Naive thymus-derived CD4-positive, alpha-beta T cell (primary cell): Measurements from ENCODE around the gene NLRP14. TPM values are rescaled to one million over a fixed set of nuclear protein-coding genes. Genes with fewer than 3 reads are reported as not detected.

Experiments used
- ATAC-seq: fragments of 150-1000 bp; cut with Tn5 transposase; 2 replicates; pipeline ENCODE4 v1.10.0; 2021; ENCODE audit warnings: mild to moderate bottlenecking, moderate library complexity
- CTCF ChIA-PET: fragments of 350-600 bp; sonication (Branson Sonifier 250); formaldehyde crosslinking; loops from one replicate; lab custom pipeline; 2021; ENCODE audit warnings: antibody characterized with exemption; lab: Charles Lee
- POLR2A ChIA-PET: fragments of 350-600 bp; sonication (Branson Sonifier 250); formaldehyde crosslinking; loops from one replicate; lab custom pipeline; 2021; ENCODE audit warnings: antibody characterized with exemption, inconsistent platforms; lab: Charles Lee
- DNase-seq, 9 donors: peaks; one replicate each; pipeline versions ENCODE4 v3.0.0 to v3.0.0-alpha.2; 2020 to 2022; ENCODE audit warnings: mixed read lengths in 1 of 9
- H3K27ac ChIP-seq: one replicate; pipeline ENCODE4 v1.7.0; 2013; ENCODE audit warnings: mild to moderate bottlenecking, low read depth, low read length, moderate library complexity
- H3K27me3 ChIP-seq, 2 donors: one replicate each; pipeline ENCODE4 v1.7.0; 2013; ENCODE audit warnings: low read length in 2 of 2, mild to moderate bottlenecking in 2 of 2, moderate library complexity in 2 of 2; ENCODE audit not compliant: control insufficient read depth in 2 of 2, insufficient read depth in 2 of 2
- H3K36me3 ChIP-seq, 3 experiments: 1 replicate in 2 of 3; 2 replicates in 1 of 3; pipeline ENCODE4 v1.7.0; 2013; ENCODE audit warnings: low read length in 3 of 3, mild to moderate bottlenecking in 3 of 3, moderate library complexity in 1 of 3; ENCODE audit not compliant: insufficient read depth in 3 of 3, control insufficient read depth in 2 of 3
- H3K4me1 ChIP-seq, 2 donors: one replicate each; pipeline ENCODE4 v1.7.0; 2013; ENCODE audit warnings: low read length in 2 of 2, mild to moderate bottlenecking in 2 of 2, moderate library complexity in 1 of 2; ENCODE audit not compliant: control insufficient read depth in 2 of 2, insufficient read depth in 2 of 2
- H3K4me3 ChIP-seq: 2 replicates; pipeline ENCODE4 v1.7.0; 2013; ENCODE audit warnings: mild to moderate bottlenecking, low read length
- H3K9me3 ChIP-seq, 3 experiments: 1 replicate in 2 of 3; 2 replicates in 1 of 3; pipeline ENCODE4 v1.7.0; 2013; ENCODE audit warnings: low read length in 3 of 3; ENCODE audit not compliant: control insufficient read depth in 2 of 3
- H3K27ac Mint-ChIP-seq, 9 donors: one replicate each; pipeline ENCODE4 v1.8.0; 2020 to 2022; ENCODE audit warnings: mixed read lengths in 9 of 9, mild to moderate bottlenecking in 8 of 9, moderate library complexity in 5 of 9, inconsistent platforms in 2 of 9
- H3K27me3 Mint-ChIP-seq, 5 donors: one replicate each; pipeline ENCODE4 v1.8.0; 2021 to 2022; ENCODE audit warnings: mixed read lengths in 5 of 5, mild to moderate bottlenecking in 1 of 5
- H3K36me3 Mint-ChIP-seq, 5 donors: one replicate each; pipeline ENCODE4 v1.8.0; 2020 to 2022; ENCODE audit warnings: mixed read lengths in 5 of 5, mild to moderate bottlenecking in 3 of 5, inconsistent platforms in 1 of 5
- H3K4me1 Mint-ChIP-seq, 7 donors: one replicate each; pipeline ENCODE4 v1.8.0; 2020 to 2022; ENCODE audit warnings: mixed read lengths in 7 of 7, mild to moderate bottlenecking in 3 of 7, inconsistent platforms in 1 of 7
- H3K4me3 Mint-ChIP-seq, 10 donors: one replicate each; pipeline ENCODE4 v1.8.0; 2020 to 2022; ENCODE audit warnings: mild to moderate bottlenecking in 10 of 10, mixed read lengths in 10 of 10, moderate library complexity in 6 of 10, inconsistent platforms in 2 of 10
- H3K9me3 Mint-ChIP-seq, 11 donors: one replicate each; pipeline ENCODE4 v1.8.0; 2020 to 2022; ENCODE audit warnings: mixed read lengths in 11 of 11, mild to moderate bottlenecking in 4 of 11, inconsistent platforms in 1 of 11, moderate library complexity in 1 of 11
- intact Hi-C, 2 donors: fragments of 100-400 bp; cut with micrococcal nuclease; formaldehyde crosslinking; loops; one replicate each; pipeline ENCODE4 v1.15.1; 2023
- polyA plus RNA-seq, 2 donors: library from polyadenylated mRNA; unstranded; fragments of 300-500 nt; fragmentation: Illumina TruSeq; gene quantifications; one replicate each; pipeline ENCODE4 v1.2.3, GENCODE V29; 2021
- total RNA-seq, 6 experiments: library from RNA in 5 of 6; stranded (reverse) in 5 of 6; gene quantifications; 1 replicate in 5 of 6; 2 replicates in 1 of 6; pipeline ENCODE4 v1.2.3 and lab custom pipeline; 2021 to 2026

The NLRP14 gene, protein sequence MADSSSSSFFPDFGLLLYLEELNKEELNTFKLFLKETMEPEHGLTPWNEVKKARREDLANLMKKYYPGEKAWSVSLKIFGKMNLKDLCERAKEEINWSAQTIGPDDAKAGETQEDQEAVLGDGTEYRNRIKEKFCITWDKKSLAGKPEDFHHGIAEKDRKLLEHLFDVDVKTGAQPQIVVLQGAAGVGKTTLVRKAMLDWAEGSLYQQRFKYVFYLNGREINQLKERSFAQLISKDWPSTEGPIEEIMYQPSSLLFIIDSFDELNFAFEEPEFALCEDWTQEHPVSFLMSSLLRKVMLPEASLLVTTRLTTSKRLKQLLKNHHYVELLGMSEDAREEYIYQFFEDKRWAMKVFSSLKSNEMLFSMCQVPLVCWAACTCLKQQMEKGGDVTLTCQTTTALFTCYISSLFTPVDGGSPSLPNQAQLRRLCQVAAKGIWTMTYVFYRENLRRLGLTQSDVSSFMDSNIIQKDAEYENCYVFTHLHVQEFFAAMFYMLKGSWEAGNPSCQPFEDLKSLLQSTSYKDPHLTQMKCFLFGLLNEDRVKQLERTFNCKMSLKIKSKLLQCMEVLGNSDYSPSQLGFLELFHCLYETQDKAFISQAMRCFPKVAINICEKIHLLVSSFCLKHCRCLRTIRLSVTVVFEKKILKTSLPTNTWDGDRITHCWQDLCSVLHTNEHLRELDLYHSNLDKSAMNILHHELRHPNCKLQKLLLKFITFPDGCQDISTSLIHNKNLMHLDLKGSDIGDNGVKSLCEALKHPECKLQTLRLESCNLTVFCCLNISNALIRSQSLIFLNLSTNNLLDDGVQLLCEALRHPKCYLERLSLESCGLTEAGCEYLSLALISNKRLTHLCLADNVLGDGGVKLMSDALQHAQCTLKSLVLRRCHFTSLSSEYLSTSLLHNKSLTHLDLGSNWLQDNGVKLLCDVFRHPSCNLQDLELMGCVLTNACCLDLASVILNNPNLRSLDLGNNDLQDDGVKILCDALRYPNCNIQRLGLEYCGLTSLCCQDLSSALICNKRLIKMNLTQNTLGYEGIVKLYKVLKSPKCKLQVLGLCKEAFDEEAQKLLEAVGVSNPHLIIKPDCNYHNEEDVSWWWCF
- total RNA-seq (under 1 TPM in 2 of 5 experiments, not detected in 3; 0.17 TPM), polyA plus RNA-seq (not detected), total RNA-seq (lab: John Stamatoyannopoulos, UW) (not detected)

DNA sequence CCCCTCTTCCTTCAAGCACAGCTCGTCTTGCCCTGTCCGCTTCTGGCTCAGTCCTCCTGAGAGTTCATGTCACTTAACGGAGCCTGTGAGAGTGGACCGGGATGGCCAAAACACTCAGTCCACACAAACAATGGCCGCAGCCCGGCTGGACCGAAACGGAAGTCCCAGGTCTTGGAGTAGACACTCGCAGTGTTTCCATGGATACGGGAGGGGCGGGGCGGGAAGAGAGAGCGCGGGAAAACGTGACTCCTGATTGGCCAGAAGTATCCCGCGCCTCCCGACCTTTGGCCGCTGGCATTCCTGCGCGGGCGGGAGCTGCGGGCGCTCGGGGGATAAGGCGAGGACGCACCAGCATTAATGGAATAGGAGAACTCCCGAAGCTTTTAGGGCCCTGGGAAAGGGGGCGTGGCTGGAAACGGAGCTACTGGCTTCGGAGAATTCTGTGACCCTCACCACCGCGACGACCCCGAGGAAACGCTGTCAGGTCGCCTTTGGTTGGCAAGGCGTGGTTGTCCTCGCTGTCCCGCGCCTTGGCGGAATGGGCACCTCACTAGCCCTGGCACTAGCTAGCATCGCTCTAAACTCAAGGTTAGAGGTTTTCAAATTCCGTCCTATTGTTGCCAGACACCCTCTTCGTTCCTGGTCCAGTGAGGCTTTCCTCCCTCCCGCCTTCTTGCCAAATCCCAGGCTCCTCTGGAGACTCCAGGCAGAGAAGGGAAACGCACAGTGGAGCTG is at the start of gene NLRP14, which contains the start of gene ZNF214:
NLRP14 (plus strand) TSS at position 297 of the 735 bp plus-strand sequence. CDS start 18,108 bp downstream, outside the sequence.
ZNF214 (minus strand) TSS at position 164 of the 735 bp plus-strand sequence. CDS start 17,511 bp downstream, outside the sequence.
- H3K36me3 ChIP-seq: no peaks in the 10 kb centered on the region
- intact Hi-C loops: no loop called here
- Mint-ChIP-seq H3K27me3 (peaks cover 37 to 45% (median 39%) of the 10 kb centered on the region in 5 donors), H3K4me3 (peak within 1 kb of the TSS in 7 of 10 donors; percentile 14 to 72 (median 60)), H3K9me3 (peaks cover 0 to 4% (median 0%) of the 10 kb centered on the region in 11 donors), H3K27ac (no peak within 1 kb of the TSS), H3K4me1 (peaks cover 0 to 13% (median 6%) of the 10 kb centered on the region in 7 donors), H3K36me3 (peaks cover 0 to 3% (median 0%) of the 10 kb centered on the region in 5 donors)
- no peak within 1 kb of the TSS for H3K4me3 ChIP-seq
- POLR2A ChIA-PET: no interaction called here
- CTCF ChIA-PET: no interaction called here
- no peaks in the 10 kb centered on the region for H3K4me1 ChIP-seq
- H3K27ac ChIP-seq: no peak within 1 kb of the TSS
- no peaks in the 10 kb centered on the region for H3K27me3 ChIP-seq
- DNase-seq (no peak), ATAC-seq (no peak)
- no peaks in the 10 kb centered on the region for H3K9me3 ChIP-seq

DNA sequence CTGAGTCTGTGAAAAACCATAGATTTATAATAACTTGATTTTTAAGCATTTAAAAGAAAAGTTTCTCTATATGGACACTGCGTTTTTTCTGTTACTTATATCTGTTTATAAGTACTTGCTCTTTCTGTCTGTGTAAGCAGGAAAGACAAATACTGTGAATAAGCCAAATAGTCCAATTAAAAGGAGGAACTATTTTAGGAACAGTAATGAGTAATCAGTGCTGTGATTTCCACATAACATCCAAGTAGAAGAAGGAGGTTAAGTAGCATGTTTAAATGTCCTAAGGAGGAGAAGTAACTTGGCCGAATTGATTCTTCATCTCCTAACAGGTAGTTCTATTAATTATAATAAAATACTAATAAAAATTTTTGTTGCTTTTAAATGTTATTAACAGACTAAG is 40.9 kb upstream of the NLRP14 start:
- H3K27ac Mint-ChIP-seq: no peak overlapping the region
- ChIA-PET POLR2A (no interaction called here), CTCF (no interaction called here)
- Histone ChIP-seq H3K9me3 (no peaks in the 10 kb centered on the region), H3K4me3 (no peak overlapping the region), H3K4me1 (no peaks in the 10 kb centered on the region), H3K36me3 (no peaks in the 10 kb centered on the region), H3K27me3 (no peaks in the 10 kb centered on the region), H3K27ac (no peak overlapping the region)
- H3K4me1 Mint-ChIP-seq: no peaks in the 10 kb centered on the region
- ATAC-seq: no peak
- DNase-seq: no peak
- H3K27me3 Mint-ChIP-seq: peaks cover 0 to 26% (median 5%) of the 10 kb centered on the region in 5 donors
- no peak overlapping the region for H3K4me3 Mint-ChIP-seq
- H3K36me3 Mint-ChIP-seq: peaks cover 0 to 3% (median 0%) of the 10 kb centered on the region in 5 donors
- peaks cover 0 to 8% (median 1%) of the 10 kb centered on the region in 11 donors for H3K9me3 Mint-ChIP-seq
- intact Hi-C loops: no loop called here

GRCh38 chr11:6986487-6986886 is 33.8 kb upstream of the NLRP14 start:
- H3K9me3 Mint-ChIP-seq: peaks cover 0 to 4% (median 0%) of the 10 kb centered on the region in 11 donors
- ATAC-seq (no peak), DNase-seq (no peak)
- Histone ChIP-seq H3K4me3 (no peak overlapping the region), H3K4me1 (no peaks in the 10 kb centered on the region), H3K36me3 (no peaks in the 10 kb centered on the region), H3K27me3 (no peaks in the 10 kb centered on the region), H3K9me3 (no peaks in the 10 kb centered on the region), H3K27ac (no peak overlapping the region)
- no peaks in the 10 kb centered on the region for H3K36me3 Mint-ChIP-seq
- POLR2A ChIA-PET: no interaction called here
- no peak overlapping the region for H3K4me3 Mint-ChIP-seq
- peaks cover 0 to 1% (median 0%) of the 10 kb centered on the region in 7 donors for H3K4me1 Mint-ChIP-seq
- no peak overlapping the region for H3K27ac Mint-ChIP-seq
- intact Hi-C loops: no loop called here
- H3K27me3 Mint-ChIP-seq: peaks cover 0 to 11% (median 0%) of the 10 kb centered on the region in 5 donors
- CTCF ChIA-PET: no interaction called here

- Histone ChIP-seq H3K27ac (no peak overlapping the region), H3K4me3 (no peak overlapping the region), H3K4me1 (no peaks in the 10 kb centered on the region), H3K36me3 (no peaks in the 10 kb centered on the region), H3K27me3 (no peaks in the 10 kb centered on the region), H3K9me3 (no peaks in the 10 kb centered on the region)
- peaks cover 0 to 4% (median 0%) of the 10 kb centered on the region in 11 donors for H3K9me3 Mint-ChIP-seq
- no peaks in the 10 kb centered on the region for H3K36me3 Mint-ChIP-seq
- ChIA-PET CTCF (no interaction called here), POLR2A (no interaction called here)
- peaks cover 0 to 7% (median 0%) of the 10 kb centered on the region in 5 donors for H3K27me3 Mint-ChIP-seq
- no peak overlapping the region for H3K27ac Mint-ChIP-seq
- DNase-seq (no peak), ATAC-seq (no peak)
- H3K4me3 Mint-ChIP-seq: no peak overlapping the region
- intact Hi-C loops: no loop called here
- peaks cover 0 to 1% (median 0%) of the 10 kb centered on the region in 7 donors for H3K4me1 Mint-ChIP-seq
Observed at GRCh38 chr11:6988506-6988905, 31.8 kb upstream of the NLRP14 start.

DNA sequence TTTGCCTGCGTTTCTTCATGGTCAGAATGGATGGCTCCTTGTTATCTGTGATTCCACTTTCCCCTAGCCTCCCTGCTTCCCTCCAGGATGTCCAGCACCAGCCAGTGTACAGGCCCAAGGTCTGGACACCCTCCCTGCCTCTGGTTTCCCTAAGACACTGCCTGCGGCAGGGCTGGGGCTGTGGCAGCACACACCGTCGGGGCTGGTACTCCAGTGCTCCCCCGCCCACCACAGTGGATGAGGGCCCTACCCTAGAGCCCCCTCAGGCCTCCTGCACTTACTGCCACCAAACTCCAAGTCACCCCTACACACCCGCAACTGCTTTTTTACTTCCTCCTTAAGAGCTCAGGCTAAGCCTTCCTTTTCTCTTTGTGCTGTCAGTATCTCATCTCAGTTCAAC is 29.1 kb upstream of the NLRP14 start:
- no peak for ATAC-seq
- H3K9me3 ChIP-seq: no peaks in the 10 kb centered on the region
- no peaks in the 10 kb centered on the region for H3K36me3 ChIP-seq
- no peaks in the 10 kb centered on the region for H3K4me1 ChIP-seq
- H3K9me3 Mint-ChIP-seq: peaks cover 0 to 2% (median 0%) of the 10 kb centered on the region in 11 donors
- no peak overlapping the region for H3K4me3 ChIP-seq
- CTCF ChIA-PET: no interaction called here
- H3K4me3 Mint-ChIP-seq: no peak overlapping the region
- no peaks in the 10 kb centered on the region for H3K36me3 Mint-ChIP-seq
- H3K27ac Mint-ChIP-seq: no peak overlapping the region
- peaks cover 0 to 1% (median 0%) of the 10 kb centered on the region in 7 donors for H3K4me1 Mint-ChIP-seq
- POLR2A ChIA-PET: no interaction called here
- peaks cover 0 to 6% (median 0%) of the 10 kb centered on the region in 5 donors for H3K27me3 Mint-ChIP-seq
- DNase-seq: no peak
- intact Hi-C loops: no loop called here
- H3K27me3 ChIP-seq: no peaks in the 10 kb centered on the region
- no peak overlapping the region for H3K27ac ChIP-seq

DNA sequence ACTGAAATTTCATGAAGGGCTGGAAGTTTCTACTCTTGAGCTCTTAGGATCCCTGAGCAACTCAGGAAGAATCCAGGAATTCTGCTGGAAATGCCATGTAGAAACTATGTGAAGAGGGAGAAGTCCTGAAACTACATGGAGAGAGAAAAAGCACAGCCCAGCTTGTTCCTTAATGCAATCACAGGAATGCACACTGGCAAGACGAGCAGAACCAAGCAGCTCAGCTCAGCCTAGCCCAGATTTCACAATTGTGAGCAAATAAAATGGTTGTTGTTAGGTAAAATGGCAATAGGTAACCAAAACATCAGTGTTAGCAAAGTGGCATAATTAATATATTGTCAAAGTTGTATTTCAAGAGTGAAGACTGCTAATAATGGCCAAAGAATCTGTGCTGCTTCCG is 28.3 kb upstream of the NLRP14 start:
- Mint-ChIP-seq H3K4me3 (no peak overlapping the region), H3K27ac (no peak overlapping the region), H3K4me1 (peaks cover 0 to 1% (median 0%) of the 10 kb centered on the region in 7 donors), H3K9me3 (peaks cover 0 to 2% (median 0%) of the 10 kb centered on the region in 11 donors), H3K36me3 (no peaks in the 10 kb centered on the region), H3K27me3 (peaks cover 0 to 6% (median 0%) of the 10 kb centered on the region in 5 donors)
- no peaks in the 10 kb centered on the region for H3K36me3 ChIP-seq
- CTCF ChIA-PET: no interaction called here
- ATAC-seq (no peak), DNase-seq (no peak)
- intact Hi-C loops: no loop called here
- no peak overlapping the region for H3K4me3 ChIP-seq
- POLR2A ChIA-PET: no interaction called here
- no peaks in the 10 kb centered on the region for H3K9me3 ChIP-seq
- no peak overlapping the region for H3K27ac ChIP-seq
- H3K4me1 ChIP-seq: no peaks in the 10 kb centered on the region
- no peaks in the 10 kb centered on the region for H3K27me3 ChIP-seq
